AG09309 (cell line): ENCODE data around the gene AASDH.

Source experiments
- DNase-seq: peaks from one replicate; pipeline ENCODE4 v3.0.0-alpha.2; 2010; ENCODE audit warnings: low read depth
- H3K4me3 ChIP-seq: 2 replicates; pipeline ENCODE4 v1.5.1; 2011; ENCODE audit warnings: mild to moderate bottlenecking, low read depth, low read length, moderate library complexity; ENCODE audit not compliant: control insufficient read depth
- CTCF ChIP-seq: IDR thresholded peaks from 2 replicates; pipeline ENCODE4 v1.5.1; 2011; ENCODE audit warnings: mild to moderate bottlenecking, low read depth, low read length, inconsistent platforms; ENCODE audit not compliant: insufficient read depth, control insufficient read depth; ENCODE audit errors: missing control alignments

The AASDH gene

DNA sequence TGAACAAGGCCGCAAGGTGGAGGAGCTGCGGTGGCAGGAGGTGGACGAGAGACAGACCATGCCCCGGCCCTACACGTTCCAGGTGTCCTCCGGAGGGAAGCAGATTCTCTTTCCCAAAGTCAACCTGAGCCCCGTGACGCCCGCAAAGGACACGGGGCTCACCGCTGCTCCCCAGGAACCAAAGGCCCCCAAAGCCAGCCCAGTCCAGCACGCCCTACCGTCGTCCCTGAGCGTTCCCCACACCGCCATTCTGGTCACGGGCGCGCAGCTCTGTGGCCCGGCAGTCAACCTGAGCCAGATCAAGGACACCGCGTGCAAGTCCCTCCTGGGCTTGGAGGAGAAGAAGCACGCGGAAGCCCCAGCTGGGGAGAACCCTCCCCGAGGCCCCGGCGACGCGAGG lies 72.2 kb downstream of the AASDH start:
- DNase-seq: no peak
- TF ChIP-seq CTCF: no peak
- no peak overlapping the region for H3K4me3 ChIP-seq

GRCh38 chr4:56314207-56314915 lies 72.9 kb downstream of the AASDH start:
- H3K4me3 ChIP-seq: no peak overlapping the region
- no peak for TF ChIP-seq CTCF
- DNase-seq: no peak

GRCh38 chr4:56313132-56313531 lies 74.2 kb downstream of the AASDH start:
- no peak for TF ChIP-seq CTCF
- no peak overlapping the region for H3K4me3 ChIP-seq
- no peak for DNase-seq

- TF ChIP-seq CTCF: no peak
- no peak for DNase-seq
- no peak overlapping the region for H3K4me3 ChIP-seq
Measured at GRCh38 chr4:56311299-56311975, 75.9 kb downstream of the AASDH start.

GRCh38 chr4:56310401-56311125 lies 76.7 kb downstream of the AASDH start:
- no peak for DNase-seq
- TF ChIP-seq CTCF: no peak
- H3K4me3 ChIP-seq: no peak overlapping the region

DNA sequence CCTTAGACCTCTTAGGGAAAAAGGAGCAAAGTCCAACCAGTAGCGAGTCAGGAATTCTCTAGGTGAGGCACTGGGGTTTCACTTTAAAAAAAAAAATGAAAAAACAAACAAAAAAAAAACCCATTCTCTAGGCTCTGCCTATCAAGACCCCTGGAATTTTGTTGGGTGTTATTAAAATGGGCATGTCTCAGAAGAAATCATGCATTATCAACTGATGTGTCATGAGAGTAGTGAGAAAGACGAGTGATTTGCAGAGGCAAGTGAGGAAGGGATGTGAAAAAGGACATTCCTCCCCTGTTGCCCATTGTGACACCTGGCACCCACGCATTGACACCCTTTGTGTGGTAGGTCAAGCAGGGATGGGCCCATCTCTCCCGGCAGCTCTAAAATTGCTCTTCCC lies 78.9 kb downstream of the AASDH start:
- TF ChIP-seq CTCF: no peak
- DNase-seq: no peak
- H3K4me3 ChIP-seq: no peak overlapping the region
